Measurements from ENCODE around the gene GFOD1.

DNA sequence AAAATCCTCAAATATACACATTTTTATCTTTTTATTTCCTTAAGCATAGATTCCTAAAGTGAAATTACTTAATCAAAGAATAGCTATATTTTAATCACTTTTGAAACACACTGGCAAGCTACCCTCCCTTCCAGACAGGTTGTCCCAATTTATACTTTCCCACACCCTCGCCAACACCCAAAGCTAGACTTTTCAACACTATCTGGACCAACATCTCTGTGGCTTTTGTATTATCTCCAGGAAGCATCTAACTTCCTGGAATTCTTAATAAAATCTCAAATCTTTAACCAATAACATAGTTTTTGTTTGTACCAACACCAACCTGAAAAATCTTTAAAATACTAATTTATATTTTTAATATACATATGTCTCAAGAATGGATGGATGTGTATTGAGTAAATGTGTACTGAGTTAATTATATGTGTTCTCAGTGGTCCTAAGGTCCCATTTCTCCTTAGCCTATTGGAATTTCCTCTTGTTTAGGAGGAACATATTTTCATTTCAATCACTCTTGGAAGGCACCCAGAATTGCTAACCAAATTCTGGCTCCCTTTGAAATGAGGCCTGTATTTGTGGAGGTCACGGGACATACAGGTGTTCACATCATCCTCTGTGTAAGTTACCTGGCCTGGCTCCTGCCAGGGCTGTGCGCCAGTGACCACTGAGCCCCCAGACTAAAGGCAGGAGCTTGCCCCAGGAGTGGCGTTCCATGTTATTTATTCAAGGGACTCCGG is 17.4 kb upstream of the GFOD1 start:
- TF ChIP-seq POLR2A (IDR thresholded peaks at IDR 0.05) (no peak), POLR2AphosphoS5 (IDR thresholded peaks at IDR 0.05) (no peak)

Data from sigmoid colon (tissue), 4 donors.